Activated naive CD4-positive, alpha-beta T cell treated with anti-CD3 and anti-CD28 coated beads, Interleukin-2, amount 50 U/mL, for 72 hours (primary cell): Measurements from ENCODE around the gene RFTN1. TPM values are rescaled to one million over a fixed set of nuclear protein-coding genes. Genes with fewer than 3 reads are reported as not detected.

ENCODE experiments used
- ATAC-seq, 2 donors: fragments of 150-1000 bp; cut with Tn5 transposase; 2 replicates each; pipeline ENCODE4 v1.10.0; 2021; ENCODE audit warnings: mild to moderate bottlenecking in 2 of 2, moderate library complexity in 2 of 2
- DNase-seq, 2 donors: peaks; one replicate each; pipeline ENCODE4 v3.0.0; 2021 to 2022; ENCODE audit warnings: low spot score in 2 of 2
- H3K27ac Mint-ChIP-seq, 2 donors: one replicate each; pipeline ENCODE4 v1.8.0; 2022; ENCODE audit warnings: mild to moderate bottlenecking in 2 of 2, mixed read lengths in 2 of 2
- H3K36me3 Mint-ChIP-seq, 2 donors: one replicate each; pipeline ENCODE4 v1.8.0; 2022; ENCODE audit warnings: mixed read lengths in 2 of 2
- H3K9me3 Mint-ChIP-seq, 2 donors: one replicate each; pipeline ENCODE4 v1.8.0; 2022; ENCODE audit warnings: mixed read lengths in 2 of 2
- total RNA-seq, 2 donors: library from RNA; stranded (reverse); gene quantifications; one replicate each; pipeline ENCODE4 v1.2.3, GENCODE V29; 2022

The RFTN1 gene
- total RNA-seq, 2 donors from 2014 or later: 94.3 to 111 TPM

DNA sequence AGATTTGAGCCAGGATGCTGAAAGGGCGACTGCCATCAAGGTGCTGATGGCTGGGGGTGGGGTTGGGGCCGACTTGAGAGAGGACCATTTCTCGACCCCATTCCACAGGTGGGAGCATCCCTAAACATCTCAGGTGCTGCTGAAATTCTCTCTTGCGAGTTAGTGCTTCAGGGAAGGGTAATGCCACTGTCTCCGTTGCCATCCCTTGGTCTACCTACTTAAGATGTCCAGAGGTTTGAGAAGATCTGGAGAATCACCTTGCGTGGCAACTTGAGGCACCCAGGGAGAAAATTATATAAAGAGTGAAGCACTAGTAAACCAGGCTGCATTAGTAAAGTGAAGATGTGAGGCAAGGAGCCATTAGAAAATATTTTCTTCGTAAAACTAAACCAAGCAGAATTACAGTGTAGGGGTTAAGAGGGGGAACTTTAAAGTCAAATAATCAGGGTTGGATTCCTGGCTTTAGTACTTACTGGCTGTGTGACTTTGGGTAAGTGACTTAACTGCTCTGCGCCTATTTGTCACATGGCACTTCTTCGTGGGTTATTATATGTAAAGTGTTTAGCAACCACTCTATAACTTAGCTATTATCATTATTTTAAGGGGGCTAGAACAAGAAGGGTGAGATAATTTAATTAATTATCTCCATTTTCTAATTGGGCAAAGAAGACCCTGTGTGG, 662 bp upstream of the RFTN1 start:
- peaks cover 0 to 7% of the 10 kb centered on the region in 2 donors for H3K9me3 Mint-ChIP-seq
- peak overlapping the region; percentile 95 to 100 for H3K27ac Mint-ChIP-seq
- ATAC-seq (no peak), DNase-seq (no peak)
- peaks cover 45 to 53% of the 10 kb centered on the region in 2 donors for H3K36me3 Mint-ChIP-seq

DNA sequence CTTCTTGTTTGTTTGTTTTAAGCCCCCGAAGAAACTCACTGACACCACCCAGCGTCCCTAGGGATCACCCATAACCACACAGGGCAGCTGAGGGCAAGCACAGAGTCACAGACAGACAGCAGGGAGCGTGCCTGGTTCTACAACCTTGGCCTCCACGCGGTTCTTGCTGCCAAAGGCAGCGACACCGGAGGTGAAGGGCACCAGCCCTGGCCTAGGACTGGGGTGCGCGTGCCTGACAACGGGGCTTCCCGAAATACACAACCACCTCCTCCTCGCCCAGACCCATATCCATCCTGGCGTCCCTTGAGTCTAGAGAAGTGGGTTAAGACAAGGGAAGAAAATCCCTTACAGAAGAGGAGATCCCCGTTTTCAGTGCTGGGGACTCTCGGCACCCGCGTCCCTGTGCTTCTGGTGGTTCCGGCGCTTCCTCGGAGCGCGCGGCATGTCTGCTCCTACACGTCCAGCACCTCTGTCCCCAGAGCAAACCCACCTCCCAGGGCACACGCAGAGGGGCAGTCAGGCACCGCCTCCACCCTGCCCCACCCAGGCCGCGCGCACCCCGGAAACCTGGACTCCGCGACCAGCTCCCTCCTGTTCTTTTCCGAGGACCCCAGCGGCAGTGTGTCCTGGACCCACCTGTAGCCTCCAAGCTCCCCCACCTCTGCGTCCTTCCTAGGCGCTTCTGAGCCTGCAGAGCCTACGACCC, 911 bp downstream of the RFTN1 start:
- ATAC-seq (peak; percentile 28 to 42), DNase-seq (peak; percentile 57 to 72)
- Mint-ChIP-seq H3K36me3 (peaks cover 50 to 51% of the 10 kb centered on the region in 2 donors), H3K27ac (peak overlapping the region; percentile 94 to 100), H3K9me3 (no peaks in the 10 kb centered on the region)

GRCh38 chr3:16511681-16512434, 1.6 kb downstream of the RFTN1 start:
- H3K9me3 Mint-ChIP-seq: no peaks in the 10 kb centered on the region
- DNase-seq (peak; percentile 76 to 92), ATAC-seq (peak; percentile 77 to 84)
- H3K27ac Mint-ChIP-seq: peak overlapping the region; percentile 94 to 100
- peaks cover 49 to 54% of the 10 kb centered on the region in 2 donors for H3K36me3 Mint-ChIP-seq

GRCh38 chr3:16510620-16511319, 2.7 kb downstream of the RFTN1 start:
- H3K36me3 Mint-ChIP-seq: peaks cover 55 to 58% of the 10 kb centered on the region in 2 donors
- H3K9me3 Mint-ChIP-seq: peaks cover 0 to 1% of the 10 kb centered on the region in 2 donors
- peak overlapping the region; percentile 94 to 100 for H3K27ac Mint-ChIP-seq
- DNase-seq (no peak), ATAC-seq (peak; percentile 12 to 17)

- ATAC-seq: peak in 1 of 2 donors; percentile 5
- peak in 1 of 2 donors; percentile 65 for DNase-seq
- H3K9me3 Mint-ChIP-seq: peaks cover 0 to 3% of the 10 kb centered on the region in 2 donors
- peak overlapping the region; percentile 94 to 100 for H3K27ac Mint-ChIP-seq
- H3K36me3 Mint-ChIP-seq: peaks cover 57 to 60% of the 10 kb centered on the region in 2 donors
Measured at GRCh38 chr3:16509721-16510619, 3.5 kb downstream of the RFTN1 start.

- H3K36me3 Mint-ChIP-seq: peaks cover 53 to 56% of the 10 kb centered on the region in 2 donors
- ATAC-seq: no peak
- peak overlapping the region; percentile 86 to 100 for H3K27ac Mint-ChIP-seq
- peaks cover 0 to 3% of the 10 kb centered on the region in 2 donors for H3K9me3 Mint-ChIP-seq
- no peak for DNase-seq
Measured at GRCh38 chr3:16508591-16508995, 4.9 kb downstream of the RFTN1 start.

- ATAC-seq (no peak), DNase-seq (no peak)
- Mint-ChIP-seq H3K9me3 (peaks cover 0 to 3% of the 10 kb centered on the region in 2 donors), H3K36me3 (peaks cover 52 to 58% of the 10 kb centered on the region in 2 donors), H3K27ac (peak overlapping the region; percentile 86 to 100)
Measured at GRCh38 chr3:16508243-16508578, 5.3 kb downstream of the RFTN1 start.

DNA sequence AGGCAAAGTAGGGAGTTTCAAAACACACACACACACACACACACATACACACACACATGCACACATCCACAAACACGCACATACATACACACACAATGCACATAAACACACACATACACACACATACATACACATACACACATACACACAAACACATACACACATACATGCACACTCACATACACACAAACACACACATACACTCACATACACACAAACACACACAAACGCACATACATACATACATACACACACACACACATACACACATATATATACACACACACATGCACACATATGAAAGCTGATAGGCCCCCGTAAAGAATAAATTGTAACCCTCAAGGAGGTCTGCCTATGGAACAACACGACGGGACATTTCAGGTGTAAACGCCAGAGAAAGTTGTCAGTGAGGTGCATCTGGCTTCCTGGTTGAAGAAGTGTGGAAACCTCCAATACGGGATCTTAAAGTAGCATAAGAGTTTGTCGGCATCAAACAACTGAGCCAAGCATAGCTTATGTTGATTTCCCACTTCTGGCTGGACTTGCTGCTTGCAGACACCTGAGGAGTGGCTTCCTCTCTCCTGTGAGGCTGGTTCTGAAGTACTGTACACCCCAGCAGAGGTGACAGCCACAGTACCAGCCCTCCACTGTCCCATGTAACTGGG, 5.8 kb downstream of the RFTN1 start:
- Mint-ChIP-seq H3K36me3 (peaks cover 47 to 58% of the 10 kb centered on the region in 2 donors), H3K27ac (peak overlapping the region in 1 of 2 donors; percentile 100), H3K9me3 (peaks cover 0 to 3% of the 10 kb centered on the region in 2 donors)
- ATAC-seq (no peak), DNase-seq (no peak)

DNA sequence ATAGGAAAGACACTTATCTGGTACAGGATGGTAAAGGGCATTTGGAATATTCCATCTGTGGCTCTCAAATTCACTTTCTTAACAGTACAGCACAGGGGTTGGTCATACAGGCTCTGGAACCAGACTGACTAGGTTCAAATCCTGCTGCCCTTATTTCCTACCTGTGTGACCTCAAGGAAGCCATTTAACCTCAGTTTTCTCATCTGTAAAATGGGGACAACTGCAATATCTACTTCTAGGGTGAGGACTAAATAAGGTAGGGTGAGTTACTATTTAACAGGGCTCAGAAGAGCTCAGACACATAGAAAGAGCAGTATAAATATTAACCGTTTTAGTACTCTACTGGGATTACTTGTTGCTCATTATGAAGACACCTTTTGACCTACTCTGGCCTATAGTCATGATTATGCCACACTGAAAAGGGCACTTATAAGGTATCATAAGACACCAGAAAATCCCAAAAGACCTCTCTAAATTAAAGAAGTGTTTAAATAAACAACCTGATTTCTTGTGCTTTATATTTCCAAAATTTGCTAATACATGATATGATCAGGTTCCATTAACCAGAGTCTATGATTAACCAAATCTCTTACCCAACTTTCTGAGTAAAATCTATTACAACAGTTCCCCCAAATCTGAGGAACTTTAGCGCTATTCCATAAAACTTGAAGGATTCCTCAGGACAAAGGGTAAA, 6.5 kb downstream of the RFTN1 start:
- ATAC-seq (no peak), DNase-seq (no peak)
- peaks cover 0 to 3% of the 10 kb centered on the region in 2 donors for H3K9me3 Mint-ChIP-seq
- H3K36me3 Mint-ChIP-seq: peaks cover 46 to 63% of the 10 kb centered on the region in 2 donors
- peak overlapping the region in 1 of 2 donors; percentile 100 for H3K27ac Mint-ChIP-seq

- peaks cover 46 to 69% of the 10 kb centered on the region in 2 donors for H3K36me3 Mint-ChIP-seq
- H3K27ac Mint-ChIP-seq: peak overlapping the region in 1 of 2 donors; percentile 31
- ATAC-seq (no peak), DNase-seq (no peak)
- H3K9me3 Mint-ChIP-seq: peaks cover 0 to 3% of the 10 kb centered on the region in 2 donors
Measured at GRCh38 chr3:16506451-16506850, 7.0 kb downstream of the RFTN1 start.

GRCh38 chr3:16504692-16505091, 8.8 kb downstream of the RFTN1 start:
- DNase-seq (no peak), ATAC-seq (no peak)
- Mint-ChIP-seq H3K27ac (peak overlapping the region; percentile 31 to 62), H3K9me3 (peaks cover 0 to 6% of the 10 kb centered on the region in 2 donors), H3K36me3 (peaks cover 50 to 83% of the 10 kb centered on the region in 2 donors)

DNA sequence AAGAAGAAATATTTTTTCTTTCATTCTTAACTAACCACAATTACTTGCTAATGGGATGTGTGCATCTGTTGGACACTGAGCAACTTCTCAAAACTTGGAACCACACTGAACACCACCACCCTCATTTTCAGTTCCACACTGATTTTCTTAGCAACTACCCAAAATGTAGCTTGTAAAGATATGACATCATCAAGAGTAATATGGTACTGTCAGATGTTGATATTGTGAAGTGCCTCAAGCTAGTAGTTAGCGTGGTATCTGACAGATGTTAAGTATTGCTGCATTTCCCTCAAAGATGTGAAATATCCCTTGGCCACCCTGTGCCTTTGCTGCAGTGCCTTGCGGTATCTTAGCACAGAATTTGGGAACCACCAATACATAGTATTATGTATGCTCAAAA, 9.3 kb downstream of the RFTN1 start:
- Mint-ChIP-seq H3K36me3 (peaks cover 50 to 83% of the 10 kb centered on the region in 2 donors), H3K27ac (peak overlapping the region; percentile 31 to 62), H3K9me3 (peaks cover 0 to 6% of the 10 kb centered on the region in 2 donors)
- DNase-seq (no peak), ATAC-seq (peak; percentile 11 to 63)

DNA sequence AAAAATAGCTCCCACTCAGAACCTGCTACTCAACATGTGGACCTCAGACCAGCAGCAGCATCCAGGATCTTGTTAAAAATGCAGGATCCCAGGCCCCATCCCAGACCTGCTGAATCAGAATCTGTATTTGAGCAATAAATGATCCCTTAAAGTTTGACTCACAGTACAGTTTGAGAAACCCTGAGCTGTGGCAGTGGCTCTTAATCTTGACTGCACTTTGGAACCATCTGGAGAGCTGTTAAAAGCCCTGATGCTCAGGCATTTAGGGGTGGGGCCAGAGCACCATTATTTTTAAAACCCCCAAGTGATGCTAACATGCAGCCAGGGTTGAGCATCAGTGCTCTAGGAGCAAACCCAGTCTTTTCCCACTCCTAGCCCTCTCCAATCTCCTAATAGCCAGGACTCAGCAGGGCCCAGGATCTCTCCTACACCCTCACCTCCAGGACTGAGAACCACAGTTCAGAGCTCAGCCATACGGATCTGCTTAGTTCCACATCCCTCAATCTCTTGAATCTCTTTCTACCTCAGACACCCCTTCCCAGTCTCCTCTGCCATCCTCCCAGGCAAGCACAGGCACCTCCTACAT, 10.2 kb downstream of the RFTN1 start:
- Mint-ChIP-seq H3K27ac (peak overlapping the region; percentile 31 to 81), H3K9me3 (peaks cover 0 to 6% of the 10 kb centered on the region in 2 donors), H3K36me3 (peaks cover 46 to 86% of the 10 kb centered on the region in 2 donors)
- peak in 1 of 2 donors; percentile 24 for ATAC-seq
- DNase-seq: no peak

DNA sequence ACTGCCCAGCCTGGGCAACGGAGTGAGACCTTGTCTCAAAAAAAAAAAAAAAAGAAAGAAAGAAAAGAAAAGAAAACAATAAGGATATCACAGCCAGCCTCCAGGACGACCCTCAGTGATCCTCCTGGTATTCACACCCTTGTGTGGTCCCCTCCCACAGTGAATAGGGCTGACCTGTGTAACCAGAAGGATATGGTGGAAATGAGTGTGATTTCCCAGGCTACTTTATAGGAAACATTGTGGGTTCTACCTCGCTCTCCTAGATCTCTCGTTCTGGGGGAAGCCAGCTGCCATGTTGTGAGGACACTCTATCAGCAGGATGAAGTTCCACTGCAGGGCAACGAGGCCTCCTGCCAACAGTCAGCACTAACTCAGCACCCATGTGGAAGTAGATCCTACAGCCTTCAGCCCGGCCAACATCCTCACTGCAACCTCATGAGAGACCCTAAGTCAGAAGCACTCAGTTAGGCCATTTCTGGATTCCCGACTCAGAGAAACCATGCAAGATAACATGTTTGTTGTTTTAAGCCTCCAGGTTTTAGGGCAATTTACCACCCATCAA, 11.1 kb downstream of the RFTN1 start:
- Mint-ChIP-seq H3K27ac (peak overlapping the region in 1 of 2 donors; percentile 7), H3K36me3 (peaks cover 37 to 83% of the 10 kb centered on the region in 2 donors), H3K9me3 (peaks cover 0 to 6% of the 10 kb centered on the region in 2 donors)
- DNase-seq (no peak), ATAC-seq (no peak)
